HG03039 (cell line): ENCODE results near the gene DDX39B.
"Not testable (repeated sequence)": the region's sequence is repeated elsewhere in the genome, so short reads cannot be mapped to it uniquely, and the experiment has no call there.

Experiments
- ATAC-seq: cut with Tn5 transposase; IDR thresholded peaks from one replicate; pipeline ENCODE4 v1.9.1; 2021; ENCODE audit warnings: mild to moderate bottlenecking, moderate library complexity; ENCODE audit not compliant: unreplicated experiment

Gene DDX39B

DNA sequence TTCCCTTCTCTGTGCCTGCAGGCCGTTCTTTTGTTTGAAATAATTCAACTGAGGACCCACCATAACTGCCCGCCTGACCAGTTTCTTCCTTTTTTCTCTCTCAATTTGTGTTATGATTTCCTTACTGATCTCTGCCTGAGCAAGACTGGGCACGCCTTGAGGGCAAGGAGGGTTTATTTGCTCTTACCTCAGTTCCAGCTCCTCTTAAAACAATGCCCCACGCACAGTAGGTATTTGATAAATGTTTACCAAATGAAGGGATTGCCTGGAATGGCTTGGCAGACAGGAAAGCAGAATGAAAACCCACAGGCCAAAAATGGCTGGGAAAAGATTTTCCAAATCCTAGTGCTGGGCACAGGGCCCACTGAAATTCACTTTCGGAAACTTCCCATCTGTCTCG is 54.1 kb downstream of the DDX39B start:
- ATAC-seq: not testable (repeated sequence)

DNA sequence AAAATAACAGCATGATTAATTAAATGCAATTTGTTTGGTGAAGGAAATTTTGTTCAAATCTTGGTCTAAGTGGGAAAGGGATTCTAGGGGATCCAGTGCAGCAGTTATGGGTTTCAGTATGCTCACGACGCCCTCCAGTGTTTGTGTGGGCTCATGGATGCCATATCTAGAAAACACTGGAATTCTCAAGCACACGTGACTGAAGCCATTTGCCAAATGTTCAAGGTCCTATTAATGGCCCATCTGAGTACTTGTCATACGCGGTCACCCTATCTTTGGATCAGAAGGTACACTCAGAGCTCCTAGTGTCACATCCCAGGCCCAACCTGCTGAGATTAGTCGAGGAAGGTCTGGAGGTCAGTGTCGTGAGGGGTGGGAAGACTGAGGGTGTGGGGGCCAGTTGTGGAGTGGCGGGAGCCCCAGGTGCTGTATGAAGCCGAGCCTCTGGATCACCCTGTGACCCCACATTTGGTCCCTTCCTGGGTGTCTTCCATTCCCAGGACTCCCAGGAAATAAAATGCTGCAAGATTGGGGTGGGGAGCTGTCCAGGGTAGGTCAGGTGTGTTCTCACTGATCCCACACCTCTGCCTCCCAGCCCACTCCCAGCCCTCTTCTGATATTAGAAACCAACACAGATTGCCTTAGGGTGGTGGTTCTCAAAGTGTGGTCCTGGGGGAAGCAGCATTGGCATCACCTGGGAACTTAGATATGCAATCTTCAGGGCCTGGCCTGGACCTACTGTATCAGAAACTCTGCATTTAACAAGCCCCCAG is 55.6 kb downstream of the DDX39B start:
- not testable (repeated sequence) for ATAC-seq

DNA sequence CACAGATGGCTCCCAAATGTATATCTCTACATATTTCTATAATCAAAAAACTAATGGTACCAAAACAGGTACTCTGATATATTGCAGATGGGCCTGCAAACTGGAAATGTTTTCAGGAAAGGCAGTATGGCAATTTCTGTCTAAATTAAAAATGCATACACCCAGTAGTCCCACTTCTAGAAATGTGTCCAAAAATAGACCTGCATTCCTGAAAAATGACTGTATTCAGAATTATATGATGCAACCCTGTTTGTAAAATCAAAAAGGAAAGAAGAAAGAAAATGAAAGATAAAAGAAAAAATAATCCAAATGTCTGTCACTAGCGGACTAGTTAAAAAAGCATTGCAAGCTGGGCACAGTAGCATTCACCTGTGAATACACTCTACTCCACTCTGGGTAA is 56.7 kb downstream of the DDX39B start:
- no peak for ATAC-seq

DNA sequence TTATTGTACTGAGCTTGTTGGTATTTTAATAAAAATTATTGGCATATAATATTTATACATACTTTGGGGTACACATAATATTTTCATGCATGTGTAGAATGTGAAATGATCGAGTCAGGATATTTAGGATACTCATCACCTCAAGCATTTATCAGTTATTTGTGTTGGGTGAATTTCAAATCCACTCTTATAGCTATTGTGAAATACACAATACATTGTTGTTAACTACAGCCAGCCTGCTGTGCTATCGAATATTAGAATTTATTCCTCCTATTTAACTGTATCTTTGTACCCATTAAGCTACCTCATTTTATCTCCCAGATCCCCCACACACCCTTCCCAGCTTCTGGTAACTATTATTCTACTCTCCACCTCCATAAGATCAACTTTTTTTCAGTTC is 58.4 kb downstream of the DDX39B start:
- ATAC-seq: no peak

GRCh38 chr6:31480574-31480973 is 61.2 kb downstream of the DDX39B start:
- ATAC-seq: no peak
